ENCODE measurements around the gene LSM7.

Gene LSM7

DNA sequence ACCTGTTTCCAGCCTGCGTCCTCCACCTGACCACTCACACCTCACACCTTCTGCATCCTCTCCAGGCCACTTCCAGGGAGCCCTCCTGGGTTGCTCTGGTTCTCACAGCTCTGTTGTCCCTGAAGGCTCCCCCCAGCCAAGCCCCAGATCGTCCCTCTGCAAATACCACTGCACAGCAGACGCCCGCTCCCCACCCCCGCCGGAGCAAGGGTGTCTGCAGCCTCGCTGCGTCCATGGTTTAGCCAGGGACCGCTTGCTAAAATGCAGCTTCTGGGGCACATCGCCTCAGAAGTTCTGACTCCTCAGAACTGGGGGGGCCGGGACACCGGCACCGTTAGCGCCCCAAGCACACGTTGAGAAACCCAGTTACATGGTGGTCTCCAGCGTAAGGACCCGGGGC lies 21.4 kb downstream of the LSM7 start:
- Histone ChIP-seq H3K9ac (ENCODE audit: low read length) (no peak overlapping the region), H3K27ac (ENCODE audit: low read depth, low read length) (no peak overlapping the region), H2BK120ac (ENCODE audit: low read depth, low read length) (no peak overlapping the region), H3K18ac (ENCODE audit: low read length) (no peak overlapping the region), H2BK15ac (replicated peaks; ENCODE audit: low read depth) (no peak overlapping the region), H3K4me3 (ENCODE audit: low read length) (no peak overlapping the region), H3K4me1 (ENCODE audit: control insufficient read depth, low read depth, low read length) (no peaks in the 10 kb centered on the region), H3K56ac (ENCODE audit: low read length) (no peak overlapping the region), H4K5ac (ENCODE audit: low read length) (no peak overlapping the region), H3K4me2 (ENCODE audit: low read length) (no peak overlapping the region), H4K8ac (ENCODE audit: low read depth, low read length) (no peak overlapping the region), H3K23ac (ENCODE audit: low read length) (no peak overlapping the region), H3K79me1 (ENCODE audit: low read length) (no peaks in the 10 kb centered on the region), H2BK5ac (ENCODE audit: low read length) (no peak overlapping the region), H3K27me3 (ENCODE audit: insufficient read depth, low read length, poor library complexity) (peaks cover 9% of the 10 kb centered on the region), H3K4ac (ENCODE audit: low read depth, low read length) (no peak overlapping the region), H3K79me2 (ENCODE audit: control insufficient read depth, insufficient read depth, low read length) (no peaks in the 10 kb centered on the region), H3K36me3 (ENCODE audit: control insufficient read depth, insufficient read depth, low read length) (no peaks in the 10 kb centered on the region), H2AK5ac (ENCODE audit: low read length) (no peak overlapping the region)
- no CpG with 5 or more reads among the region's 17 CpGs for WGBS (ENCODE audit: extremely low coverage, insufficient coverage, low lambda C conversion rate)
- no peak for DNase-seq

DNA sequence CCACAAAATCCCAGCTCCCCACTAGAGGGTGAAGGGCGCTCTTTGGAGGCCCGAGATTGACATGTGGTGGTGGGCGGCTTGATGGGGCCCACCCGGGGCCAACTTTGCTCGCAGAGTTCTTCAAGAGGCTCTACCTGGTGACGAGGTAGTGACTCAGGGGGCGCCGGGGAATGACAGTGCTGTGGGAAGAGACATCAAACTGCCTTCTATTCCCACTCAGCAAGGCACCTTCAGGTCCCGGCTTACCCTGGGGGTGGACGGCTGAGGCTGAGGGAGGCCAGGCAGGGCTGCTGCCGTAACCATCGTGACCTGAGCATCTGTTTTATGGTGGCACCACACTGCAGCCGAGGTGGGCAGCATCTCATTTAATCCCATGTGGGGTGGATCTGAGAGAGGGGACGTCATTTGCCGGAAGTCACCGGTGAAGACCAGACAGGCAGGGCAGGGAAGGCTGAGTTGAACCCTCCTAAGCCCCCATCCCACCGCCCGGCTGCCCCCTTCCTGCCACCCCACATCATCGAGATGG lies 22.0 kb downstream of the LSM7 start:
- no peak overlapping the region for H3K23ac ChIP-seq (ENCODE audit: low read length)
- no peak overlapping the region for H2BK5ac ChIP-seq (ENCODE audit: low read length)
- H3K4me2 ChIP-seq (ENCODE audit: low read length), result no peak overlapping the region
- H3K56ac ChIP-seq (ENCODE audit: low read length), result no peak overlapping the region
- H3K18ac ChIP-seq (ENCODE audit: low read length), result no peak overlapping the region
- no peaks in the 10 kb centered on the region for H3K36me3 ChIP-seq (ENCODE audit: control insufficient read depth, insufficient read depth, low read length)
- H3K27ac ChIP-seq (ENCODE audit: low read depth, low read length), result no peak overlapping the region
- no peaks in the 10 kb centered on the region for H3K79me2 ChIP-seq (ENCODE audit: control insufficient read depth, insufficient read depth, low read length)
- no peaks in the 10 kb centered on the region for H3K4me1 ChIP-seq (ENCODE audit: control insufficient read depth, low read depth, low read length)
- H2BK15ac ChIP-seq (replicated peaks; ENCODE audit: low read depth), result no peak overlapping the region
- no peak overlapping the region for H2BK120ac ChIP-seq (ENCODE audit: low read depth, low read length)
- no peak overlapping the region for H3K4me3 ChIP-seq (ENCODE audit: low read length)
- H3K4ac ChIP-seq (ENCODE audit: low read depth, low read length), result no peak overlapping the region
- no peak for DNase-seq
- H3K79me1 ChIP-seq (ENCODE audit: low read length), result no peaks in the 10 kb centered on the region
- H4K5ac ChIP-seq (ENCODE audit: low read length), result no peak overlapping the region
- H2AK5ac ChIP-seq (ENCODE audit: low read length), result no peak overlapping the region
- no peak overlapping the region for H4K8ac ChIP-seq (ENCODE audit: low read depth, low read length)
- no peak overlapping the region for H3K9ac ChIP-seq (ENCODE audit: low read length)
- no CpG with 5 or more reads among the region's 19 CpGs for WGBS (ENCODE audit: extremely low coverage, insufficient coverage, low lambda C conversion rate)
- peaks cover 9% of the 10 kb centered on the region for H3K27me3 ChIP-seq (ENCODE audit: insufficient read depth, low read length, poor library complexity)

DNA sequence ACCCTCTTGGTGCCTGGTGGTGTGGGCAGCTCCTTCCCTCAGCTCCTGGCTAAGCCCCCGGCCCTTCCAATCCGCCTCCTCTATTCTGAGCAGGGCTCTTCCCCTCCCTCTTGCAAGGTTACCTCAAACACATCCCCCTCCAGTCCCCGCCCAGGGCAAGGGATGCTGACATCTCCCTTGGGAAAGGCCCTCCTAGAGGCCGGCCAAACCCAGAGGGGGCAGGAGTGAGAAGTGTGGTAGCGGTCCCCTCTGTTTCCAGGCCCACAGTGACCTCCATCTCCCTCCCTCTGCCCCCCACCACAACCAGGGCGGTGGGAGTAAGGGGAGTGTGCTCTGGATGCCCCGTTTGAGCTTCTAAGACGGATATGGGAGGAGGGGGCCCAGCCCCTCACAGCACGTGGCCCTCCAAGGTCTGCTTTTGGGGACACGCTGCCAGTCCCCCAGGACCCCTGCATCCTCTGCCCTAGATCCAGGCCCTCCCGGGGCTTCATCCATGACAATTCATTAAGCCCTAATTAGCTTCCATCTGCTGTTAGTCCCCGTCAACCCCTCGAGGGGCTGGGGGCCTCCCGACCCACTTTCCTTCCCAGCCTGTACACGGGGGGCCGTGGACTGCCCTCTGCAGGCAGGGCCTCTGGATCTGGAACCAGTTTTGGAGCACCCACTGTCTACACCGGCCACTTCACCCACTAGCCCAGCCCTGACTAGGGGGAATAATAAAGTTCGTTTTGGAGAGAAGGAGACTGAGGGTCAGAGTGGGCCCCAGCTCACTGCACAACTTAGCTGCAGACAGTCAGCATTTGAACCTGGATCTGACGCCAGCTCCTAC lies 22.7 kb downstream of the LSM7 start:
- Histone ChIP-seq H3K79me1 (ENCODE audit: low read length) (no peaks in the 10 kb centered on the region), H3K56ac (ENCODE audit: low read length) (no peak overlapping the region), H2BK15ac (replicated peaks; ENCODE audit: low read depth) (no peak overlapping the region), H3K4me3 (ENCODE audit: low read length) (no peak overlapping the region), H2AK5ac (ENCODE audit: low read length) (no peak overlapping the region), H2BK5ac (ENCODE audit: low read length) (no peak overlapping the region), H3K18ac (ENCODE audit: low read length) (no peak overlapping the region), H3K27me3 (ENCODE audit: insufficient read depth, low read length, poor library complexity) (peaks cover 9% of the 10 kb centered on the region), H2BK120ac (ENCODE audit: low read depth, low read length) (no peak overlapping the region), H3K4ac (ENCODE audit: low read depth, low read length) (no peak overlapping the region), H3K27ac (ENCODE audit: low read depth, low read length) (no peak overlapping the region), H3K36me3 (ENCODE audit: control insufficient read depth, insufficient read depth, low read length) (no peaks in the 10 kb centered on the region), H4K8ac (ENCODE audit: low read depth, low read length) (no peak overlapping the region), H3K4me2 (ENCODE audit: low read length) (no peak overlapping the region), H3K79me2 (ENCODE audit: control insufficient read depth, insufficient read depth, low read length) (no peaks in the 10 kb centered on the region), H3K9ac (ENCODE audit: low read length) (no peak overlapping the region), H3K23ac (ENCODE audit: low read length) (no peak overlapping the region), H3K4me1 (ENCODE audit: control insufficient read depth, low read depth, low read length) (no peaks in the 10 kb centered on the region), H4K5ac (ENCODE audit: low read length) (no peak overlapping the region)
- no peak for DNase-seq
- no CpG with 5 or more reads among the region's 19 CpGs for WGBS (ENCODE audit: extremely low coverage, insufficient coverage, low lambda C conversion rate)

GRCh38 chr19:2303211-2303798 lies 25.1 kb downstream of the LSM7 start:
- H3K4me2 ChIP-seq (ENCODE audit: low read length), result no peak overlapping the region
- H4K5ac ChIP-seq (ENCODE audit: low read length), result no peak overlapping the region
- H3K36me3 ChIP-seq (ENCODE audit: control insufficient read depth, insufficient read depth, low read length), result no peaks in the 10 kb centered on the region
- H3K23ac ChIP-seq (ENCODE audit: low read length), result no peak overlapping the region
- H2AK5ac ChIP-seq (ENCODE audit: low read length), result no peak overlapping the region
- no peak overlapping the region for H3K18ac ChIP-seq (ENCODE audit: low read length)
- no CpG with 5 or more reads among the region's 26 CpGs for WGBS (ENCODE audit: extremely low coverage, insufficient coverage, low lambda C conversion rate)
- H2BK120ac ChIP-seq (ENCODE audit: low read depth, low read length), result no peak overlapping the region
- H3K4ac ChIP-seq (ENCODE audit: low read depth, low read length), result no peak overlapping the region
- no peak overlapping the region for H2BK15ac ChIP-seq (replicated peaks; ENCODE audit: low read depth)
- H3K27ac ChIP-seq (ENCODE audit: low read depth, low read length), result no peak overlapping the region
- no peaks in the 10 kb centered on the region for H3K4me1 ChIP-seq (ENCODE audit: control insufficient read depth, low read depth, low read length)
- no peak overlapping the region for H3K56ac ChIP-seq (ENCODE audit: low read length)
- H4K8ac ChIP-seq (ENCODE audit: low read depth, low read length), result no peak overlapping the region
- no peak overlapping the region for H2BK5ac ChIP-seq (ENCODE audit: low read length)
- H3K79me2 ChIP-seq (ENCODE audit: control insufficient read depth, insufficient read depth, low read length), result no peaks in the 10 kb centered on the region
- H3K27me3 ChIP-seq (ENCODE audit: insufficient read depth, low read length, poor library complexity), result peaks cover 7% of the 10 kb centered on the region
- DNase-seq, result no peak
- H3K4me3 ChIP-seq (ENCODE audit: low read length), result no peak overlapping the region
- no peak overlapping the region for H3K9ac ChIP-seq (ENCODE audit: low read length)
- H3K79me1 ChIP-seq (ENCODE audit: low read length), result no peaks in the 10 kb centered on the region

DNA sequence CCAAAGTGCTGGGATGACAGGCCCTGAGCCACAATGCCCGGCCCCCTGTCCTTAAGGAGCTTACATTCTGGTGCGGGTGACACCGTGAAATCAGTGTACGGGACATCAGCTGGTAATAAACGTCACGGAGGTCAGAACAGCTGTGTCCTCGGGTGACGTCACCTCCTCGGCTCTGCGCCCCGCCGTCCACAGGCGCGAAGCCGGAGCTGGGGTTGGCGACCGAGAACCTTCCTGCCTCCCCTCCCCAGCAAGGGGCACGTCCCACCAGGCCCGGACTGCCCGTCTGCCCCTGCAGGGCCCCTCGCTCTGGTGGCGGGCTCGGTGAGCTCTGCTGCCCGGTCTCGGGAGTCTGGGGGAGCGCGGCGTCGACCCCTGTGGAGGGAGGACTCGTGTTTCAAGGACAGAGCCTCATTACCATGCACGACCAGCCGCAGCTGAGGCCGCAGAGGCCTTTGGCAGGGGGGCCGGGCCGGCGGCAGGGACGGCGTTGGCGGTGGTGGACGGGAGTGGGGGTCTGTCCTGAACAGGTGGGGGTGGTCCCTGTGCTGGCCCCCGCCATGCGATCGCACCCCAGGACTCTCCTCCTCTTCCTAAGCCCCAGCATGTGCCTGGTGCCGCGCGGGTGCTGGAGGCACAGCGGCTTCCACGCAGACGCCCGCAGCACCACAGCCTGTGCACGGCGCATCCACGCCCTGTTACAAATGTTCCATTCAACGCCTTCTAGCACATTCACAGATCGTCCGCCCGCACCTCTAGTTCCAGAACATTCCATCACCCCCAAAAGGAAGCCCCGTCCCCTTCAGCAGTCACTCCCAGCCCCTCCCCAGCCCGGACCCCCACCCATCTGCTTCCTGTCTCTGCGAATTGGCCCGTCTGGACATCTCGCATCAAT lies 25.8 kb downstream of the LSM7 start:
- WGBS (ENCODE audit: extremely low coverage, insufficient coverage, low lambda C conversion rate), result no CpG with 5 or more reads among the region's 62 CpGs
- Histone ChIP-seq H4K8ac (ENCODE audit: low read depth, low read length) (no peak overlapping the region), H3K27me3 (ENCODE audit: insufficient read depth, low read length, poor library complexity) (peaks cover 2% of the 10 kb centered on the region), H3K56ac (ENCODE audit: low read length) (peak overlapping the region; percentile 8), H3K4me1 (ENCODE audit: control insufficient read depth, low read depth, low read length) (no peaks in the 10 kb centered on the region), H2AK5ac (ENCODE audit: low read length) (no peak overlapping the region), H2BK120ac (ENCODE audit: low read depth, low read length) (no peak overlapping the region), H3K79me2 (ENCODE audit: control insufficient read depth, insufficient read depth, low read length) (no peaks in the 10 kb centered on the region), H3K79me1 (ENCODE audit: low read length) (no peaks in the 10 kb centered on the region), H3K27ac (ENCODE audit: low read depth, low read length) (no peak overlapping the region), H4K5ac (ENCODE audit: low read length) (no peak overlapping the region), H3K9ac (ENCODE audit: low read length) (peak overlapping the region; percentile 3), H3K4me2 (ENCODE audit: low read length) (no peak overlapping the region), H2BK15ac (replicated peaks; ENCODE audit: low read depth) (no peak overlapping the region), H3K23ac (ENCODE audit: low read length) (no peak overlapping the region), H3K4ac (ENCODE audit: low read depth, low read length) (no peak overlapping the region), H3K36me3 (ENCODE audit: control insufficient read depth, insufficient read depth, low read length) (no peaks in the 10 kb centered on the region), H3K4me3 (ENCODE audit: low read length) (no peak overlapping the region), H3K18ac (ENCODE audit: low read length) (no peak overlapping the region), H2BK5ac (ENCODE audit: low read length) (no peak overlapping the region)
- peak; percentile 52 for DNase-seq

All from mesendoderm (in vitro differentiated cells).